ENCODE data around the gene HPDL. TPM values are rescaled to one million over a fixed set of nuclear protein-coding genes. Genes with fewer than 3 reads are reported as not detected.

Gene HPDL
- total RNA-seq = 2.9 and 6.4 TPM in 2 replicates

GRCh38 chr1:45326627-45327623, at the start of gene HPDL:
TSS of gene HPDL (plus strand) at chr1:45326895. CDS start at chr1:45327149, 254 bp downstream.

GRCh38 chr1:45339789-45340558, 13.3 kb downstream of the HPDL start, which contains the start of the genes MUTYH and TOE1:
TSS of gene MUTYH (minus strand) at chr1:45340440. CDS start at chr1:45334505, 5,935 bp downstream.
TSS of gene TOE1 (plus strand) at chr1:45340170. CDS start at chr1:45340253, 83 bp downstream.

Other genes with a start within 250 kb of the HPDL start
- gene ZSWIM5, start 120.3 kb upstream of the HPDL start, total RNA-seq = 1.8 and 4.2 TPM in 2 replicates
- 21.9 and 22.4 TPM in 2 replicates for gene TOE1, start 13.3 kb downstream of the HPDL start, total RNA-seq
- gene MUTYH, start 13.5 kb downstream of the HPDL start, total RNA-seq = 9.0 and 10.1 TPM in 2 replicates
- 2.2 and 2.3 TPM in 2 replicates for gene TESK2, start 164.3 kb downstream of the HPDL start, total RNA-seq
- 1.1 and 1.3 TPM in 2 replicates for gene CCDC163, start 173.2 kb downstream of the HPDL start, total RNA-seq
- gene MMACHC, start 173.4 kb downstream of the HPDL start, total RNA-seq = 2.7 and 3.3 TPM in 2 replicates
- 398 and 548 TPM in 2 replicates for gene PRDX1, start 195.0 kb downstream of the HPDL start, total RNA-seq
- gene AKR1A1, start 223.9 kb downstream of the HPDL start, total RNA-seq = 134 and 135 TPM in 2 replicates

Data from vein endothelial cell (primary cell).